Endometrium (tissue), 2 donors: ENCODE data around the gene TCP11L2.

Experiments used
- FAIRE-seq: peaks from 2 replicates; lab custom pipeline; 2012; peaks lifted over from hg19 to GRCh38; lab: Jason Lieb, UNC
- donor health status: control.
- donor health status: control.

The TCP11L2 gene

DNA sequence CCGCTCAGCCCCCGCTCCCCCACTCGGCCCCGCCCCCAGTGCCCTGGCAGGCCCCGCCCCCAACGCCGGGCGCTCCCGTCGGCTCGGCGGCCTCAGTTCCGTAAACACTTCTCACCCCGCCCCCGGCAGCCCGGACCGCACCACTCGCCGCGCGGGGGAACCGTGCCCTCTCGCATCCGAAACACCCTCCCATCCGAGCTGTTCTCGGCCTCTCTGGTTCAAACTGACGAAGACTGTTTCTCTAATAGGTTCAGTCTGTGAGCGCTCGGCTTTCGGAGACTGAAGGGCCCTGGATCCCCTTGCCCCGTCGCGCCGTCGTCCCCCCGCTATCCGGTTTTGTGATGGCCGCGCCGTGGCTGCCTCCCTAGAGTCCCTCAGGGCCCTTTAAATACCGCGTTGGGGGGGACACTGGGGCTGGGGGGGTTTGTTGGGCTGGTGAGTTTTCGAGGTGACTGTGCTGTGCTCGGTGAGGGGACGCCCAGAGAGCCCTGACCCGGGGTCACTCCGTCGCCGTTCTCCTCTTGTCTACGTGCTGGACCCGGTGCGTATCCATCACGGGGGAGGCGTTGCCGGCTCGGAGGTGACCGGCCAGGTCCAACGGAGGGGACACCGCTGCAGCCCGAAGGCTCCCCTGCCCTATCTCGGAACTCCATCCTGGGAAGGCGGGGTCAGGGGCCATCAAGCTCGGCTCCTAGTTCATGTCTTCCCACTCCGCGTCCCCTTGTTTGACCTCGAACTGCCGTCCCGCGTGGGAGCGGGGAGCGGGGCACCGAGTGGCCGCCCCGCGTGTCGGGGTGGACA, at the start of gene TCP11L2:
Gene TCP11L2, plus strand, starts transcription at position 333 of the 801 bp plus-strand sequence. CDS start 8,343 bp downstream, outside the sequence.
- no peak for FAIRE-seq

DNA sequence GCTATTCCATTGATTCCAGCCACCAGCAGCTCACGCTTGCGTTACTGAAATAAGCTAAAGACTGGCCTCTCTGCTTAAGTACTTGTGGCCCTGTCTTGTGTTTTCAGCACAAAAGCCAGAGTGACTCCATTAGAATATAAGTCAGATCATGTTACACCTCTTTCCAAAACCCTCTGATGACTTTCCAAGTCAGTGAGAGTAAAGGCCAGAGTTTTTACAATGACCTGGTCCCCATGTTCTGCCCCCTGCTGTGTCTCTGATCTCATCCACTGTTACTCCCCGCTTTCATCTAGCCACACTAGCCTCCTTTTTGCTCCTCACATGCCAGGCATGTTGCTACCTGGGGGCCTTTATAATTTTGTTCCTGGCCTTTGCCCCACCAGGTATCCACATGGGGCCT, 47.8 kb upstream of the TCP11L2 start:
- no peak for FAIRE-seq

DNA sequence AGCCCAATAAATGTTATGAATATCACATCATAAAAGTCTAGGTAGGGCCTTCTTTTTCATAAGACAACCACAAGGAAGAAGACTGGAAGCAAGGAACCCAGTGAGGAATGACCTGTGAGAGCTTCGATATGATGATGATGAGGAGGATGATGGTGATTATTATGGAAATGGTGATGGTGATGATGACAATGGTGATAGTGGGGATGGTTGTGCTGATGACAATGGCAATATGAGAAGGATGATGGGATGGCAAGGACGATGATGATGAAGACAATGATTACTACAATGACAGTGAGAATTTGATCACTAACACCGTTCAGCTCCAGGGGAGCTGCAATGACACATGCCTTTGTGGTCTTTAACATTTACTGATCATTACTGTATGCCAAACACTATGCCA, 47.0 kb upstream of the TCP11L2 start:
- FAIRE-seq = no peak

- FAIRE-seq = no peak
Observed at GRCh38 chr12:106255952-106256351, 46.6 kb upstream of the TCP11L2 start.

- no peak for FAIRE-seq
Observed at GRCh38 chr12:106256524-106256923, 46.0 kb upstream of the TCP11L2 start.

- FAIRE-seq = no peak
Observed at GRCh38 chr12:106258226-106258625, 44.3 kb upstream of the TCP11L2 start.

GRCh38 chr12:106258935-106259334, 43.6 kb upstream of the TCP11L2 start:
- no peak for FAIRE-seq

GRCh38 chr12:106265116-106265515, 37.4 kb upstream of the TCP11L2 start:
- no peak for FAIRE-seq

DNA sequence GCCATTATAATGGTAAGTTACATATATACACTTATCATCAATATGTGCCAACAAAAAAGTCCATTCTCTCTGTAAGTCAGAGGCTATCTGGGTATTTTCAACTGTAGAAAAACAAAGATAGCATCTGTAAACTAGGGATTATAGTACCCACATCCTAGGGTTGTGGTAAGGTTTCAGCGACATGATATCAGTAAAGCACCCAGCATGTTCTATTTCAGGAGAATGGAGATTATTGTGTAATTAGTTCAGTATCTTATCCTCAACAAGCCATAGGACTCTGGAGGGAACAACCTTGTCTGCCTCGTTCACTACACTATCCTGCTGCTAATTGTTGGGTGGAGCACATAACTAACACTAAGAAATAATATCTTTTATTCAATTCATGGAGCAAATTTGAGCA, 35.0 kb upstream of the TCP11L2 start:
- no peak for FAIRE-seq

DNA sequence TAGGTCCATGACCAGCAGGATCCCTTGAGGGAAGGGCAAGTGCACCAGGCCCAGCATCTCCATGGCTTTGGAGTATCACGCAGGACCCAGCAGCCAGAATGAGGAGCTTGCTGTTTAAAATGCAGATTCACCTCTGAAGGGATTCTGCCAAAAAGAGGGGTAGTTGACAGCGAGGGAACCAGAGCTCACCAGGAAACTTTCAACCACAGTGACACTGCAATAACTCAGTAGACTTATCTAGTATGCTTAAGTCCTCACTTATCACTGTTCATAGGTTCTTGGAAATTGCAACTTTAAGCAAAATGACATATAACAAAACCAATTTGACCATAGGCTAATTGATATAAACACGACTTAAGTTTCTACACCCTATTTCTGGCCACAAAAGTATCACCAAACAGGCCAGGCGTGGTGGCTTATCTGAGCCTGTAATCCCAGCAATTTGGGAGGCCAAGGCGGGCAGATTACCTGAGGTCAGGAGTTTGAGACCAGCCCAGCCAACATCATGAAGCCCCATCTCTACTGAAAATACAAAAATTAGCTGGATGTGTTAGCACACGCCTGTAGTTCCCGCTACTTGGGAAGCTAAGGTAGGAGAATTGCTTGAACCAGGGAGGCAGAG, 33.3 kb upstream of the TCP11L2 start:
- FAIRE-seq = no peak

GRCh38 chr12:106271575-106272505, 30.7 kb upstream of the TCP11L2 start:
- no peak for FAIRE-seq

DNA sequence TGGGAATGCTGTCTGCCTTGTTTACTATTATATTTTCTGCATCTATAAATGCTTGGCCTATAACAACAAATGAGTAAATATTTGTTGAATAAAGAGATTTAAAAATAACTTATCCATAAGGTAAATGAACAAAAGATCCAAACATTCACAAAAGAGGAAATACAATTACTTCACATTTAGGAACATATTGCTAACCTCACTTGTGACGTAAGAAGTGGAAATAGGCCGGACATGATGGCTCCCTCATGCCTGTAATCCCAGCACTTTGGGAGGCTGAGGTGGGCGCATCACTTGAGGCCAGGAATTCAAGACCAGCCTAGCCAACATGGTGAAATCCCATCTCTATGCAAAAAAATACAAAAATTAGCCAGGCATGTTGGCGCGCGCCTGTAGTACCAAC, 29.0 kb upstream of the TCP11L2 start:
- no peak for FAIRE-seq

- FAIRE-seq = no peak
Observed at GRCh38 chr12:106274012-106274411, 28.5 kb upstream of the TCP11L2 start.

GRCh38 chr12:106274575-106275121, 27.9 kb upstream of the TCP11L2 start:
- no peak for FAIRE-seq

GRCh38 chr12:106275458-106275857, 27.1 kb upstream of the TCP11L2 start:
- no peak for FAIRE-seq

- no peak for FAIRE-seq
Observed at GRCh38 chr12:106276032-106276740, 26.3 kb upstream of the TCP11L2 start.

DNA sequence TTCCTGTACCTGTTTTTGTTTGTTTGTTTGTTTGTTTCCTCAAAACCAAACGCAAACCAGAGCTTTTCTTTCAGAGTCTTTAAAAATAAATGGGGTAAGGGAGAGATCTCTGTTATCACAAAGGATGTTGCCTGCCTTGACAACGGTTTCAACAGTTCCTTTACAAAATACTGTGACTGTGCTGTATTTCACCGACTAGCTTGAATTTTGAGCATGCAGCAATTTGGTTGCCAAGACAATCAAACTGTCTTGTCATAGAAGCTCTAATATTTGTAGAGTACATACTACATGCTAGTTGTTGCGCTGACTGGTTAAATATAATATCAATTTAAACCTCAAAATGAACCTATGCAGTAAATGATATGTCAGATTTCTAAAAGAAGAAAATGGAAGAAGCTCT, 22.4 kb upstream of the TCP11L2 start:
- FAIRE-seq = no peak

DNA sequence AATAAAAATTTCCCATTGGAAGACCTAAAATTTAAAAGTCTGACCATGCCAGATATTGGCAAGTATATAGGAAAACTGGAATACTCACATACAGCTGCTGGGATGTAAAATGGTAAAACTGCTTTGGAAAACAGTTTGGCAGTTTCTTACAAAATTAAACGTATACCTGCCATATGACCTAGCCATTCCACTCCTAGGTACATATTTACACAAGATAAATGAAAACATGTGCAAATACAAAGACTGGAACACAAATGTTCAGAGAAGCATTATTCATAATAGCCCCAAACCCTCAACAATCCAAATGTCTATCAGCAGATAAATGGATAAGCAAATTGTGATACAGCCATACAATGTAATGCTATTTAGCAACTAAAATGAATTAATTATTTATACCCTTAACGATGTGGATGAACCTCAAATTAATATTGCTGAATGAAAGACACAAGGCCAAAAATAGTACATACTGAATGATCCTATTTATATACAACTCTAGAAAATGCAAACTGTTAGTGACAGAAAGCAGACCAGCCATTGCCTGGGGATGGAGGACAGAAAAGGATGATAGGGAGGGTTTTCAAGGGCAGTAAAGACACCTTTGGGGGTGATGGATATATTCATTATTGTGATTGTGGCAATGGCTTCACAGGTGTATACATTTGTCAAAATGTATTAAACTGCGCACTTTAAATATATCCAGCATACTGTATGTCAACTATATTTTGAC, 21.3 kb upstream of the TCP11L2 start:
- no peak for FAIRE-seq

DNA sequence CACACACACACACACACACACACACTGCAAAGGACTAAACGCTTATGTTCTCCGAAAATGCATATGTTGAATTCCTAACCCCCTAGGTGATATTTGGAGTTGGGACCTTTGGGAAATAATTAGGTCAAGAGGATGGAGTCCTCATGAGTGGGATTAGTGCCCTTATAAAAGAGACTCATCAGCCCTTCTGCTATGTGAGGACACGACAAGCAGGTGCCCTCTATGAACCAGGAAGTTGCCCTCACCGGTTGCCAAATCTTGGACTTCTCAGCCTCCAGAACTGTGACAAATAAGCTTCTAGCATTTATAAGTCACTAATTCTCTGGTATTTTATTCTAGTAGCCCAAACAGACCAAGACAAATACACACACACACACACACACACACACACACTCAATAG, 20.7 kb upstream of the TCP11L2 start:
- no peak for FAIRE-seq

DNA sequence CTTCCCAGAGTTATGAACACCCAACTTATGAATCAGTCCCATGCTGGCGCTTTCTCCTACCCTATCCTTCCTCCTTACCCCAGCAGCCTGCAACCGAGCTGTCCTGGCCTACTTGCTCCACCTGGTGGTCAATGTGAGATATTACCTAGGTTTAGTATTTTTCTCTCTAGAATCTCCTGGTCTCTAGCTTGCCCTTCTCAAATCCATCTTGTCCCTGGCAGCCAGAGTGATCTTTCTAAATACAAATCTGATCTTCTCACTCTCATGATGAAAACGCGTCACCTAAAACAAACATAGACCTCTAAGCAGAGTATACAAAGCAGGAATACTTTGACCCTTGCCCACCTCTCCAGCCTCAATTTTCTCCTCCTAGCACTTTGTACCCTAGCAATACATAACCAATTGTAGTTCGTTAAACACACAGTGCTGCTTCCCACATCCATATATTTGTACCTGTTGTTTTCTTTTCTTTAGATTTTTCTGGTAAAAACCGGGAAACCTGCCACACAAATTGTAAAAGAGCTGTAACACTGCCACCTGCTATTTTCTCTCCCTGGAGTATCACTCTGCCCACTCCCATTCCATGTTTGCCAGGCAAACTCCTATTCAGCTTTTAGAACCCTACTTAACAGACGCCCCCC, 20.0 kb upstream of the TCP11L2 start:
- FAIRE-seq = no peak
